ENCODE results near the gene SLC35G1.

Gene SLC35G1

GRCh38 chr10:93876381-93876780 is 17.4 kb upstream of the SLC35G1 start:
- no peak for TF ChIP-seq CTCF (IDR thresholded peaks at IDR 0.05; ENCODE audit: extremely low read depth, insufficient read depth, missing control alignments)

DNA sequence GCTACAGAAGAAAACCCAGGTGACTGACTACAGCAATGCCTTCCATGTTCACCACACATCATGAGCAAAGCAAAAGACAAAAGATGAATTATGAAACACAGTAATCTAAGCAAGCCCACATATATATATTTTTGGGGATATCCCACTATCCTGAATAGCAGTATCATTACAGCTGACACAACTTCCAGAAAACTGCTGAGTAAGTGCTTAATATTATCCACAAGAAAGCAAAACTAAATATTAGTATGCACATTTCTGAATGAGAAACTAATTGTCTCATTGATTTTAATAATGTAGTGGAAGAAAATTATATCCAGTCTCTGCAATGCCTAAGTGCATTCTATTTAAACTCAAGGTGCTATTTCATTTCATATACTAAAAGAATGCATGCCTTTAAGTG is 14.5 kb upstream of the SLC35G1 start:
- TF ChIP-seq CTCF (IDR thresholded peaks at IDR 0.05; ENCODE audit: extremely low read depth, insufficient read depth, missing control alignments) = no peak
- DNase-seq (ENCODE audit: low spot score) = no peak
- in situ Hi-C loops (cut with MboI; ENCODE audit: low pct_unique_long_range_greater_than_20kb, low sequenced_read_pairs, unreplicated experiment) = no loop called here

More at GRCh38 chr10:93876381-93876780, 17.4 kb upstream of the SLC35G1 start:
- no peak for DNase-seq (ENCODE audit: low spot score)
- in situ Hi-C loops (cut with MboI; ENCODE audit: low pct_unique_long_range_greater_than_20kb, low sequenced_read_pairs, unreplicated experiment) = no loop called here

GRCh38 chr10:93894516-93895378 is 969 bp downstream of the SLC35G1 start:
- in situ Hi-C loops (cut with MboI; ENCODE audit: low pct_unique_long_range_greater_than_20kb, low sequenced_read_pairs, unreplicated experiment) = no loop called here
- no peak for TF ChIP-seq CTCF (IDR thresholded peaks at IDR 0.05; ENCODE audit: extremely low read depth, insufficient read depth, missing control alignments)
- no peak for DNase-seq (ENCODE audit: low spot score)

DNA sequence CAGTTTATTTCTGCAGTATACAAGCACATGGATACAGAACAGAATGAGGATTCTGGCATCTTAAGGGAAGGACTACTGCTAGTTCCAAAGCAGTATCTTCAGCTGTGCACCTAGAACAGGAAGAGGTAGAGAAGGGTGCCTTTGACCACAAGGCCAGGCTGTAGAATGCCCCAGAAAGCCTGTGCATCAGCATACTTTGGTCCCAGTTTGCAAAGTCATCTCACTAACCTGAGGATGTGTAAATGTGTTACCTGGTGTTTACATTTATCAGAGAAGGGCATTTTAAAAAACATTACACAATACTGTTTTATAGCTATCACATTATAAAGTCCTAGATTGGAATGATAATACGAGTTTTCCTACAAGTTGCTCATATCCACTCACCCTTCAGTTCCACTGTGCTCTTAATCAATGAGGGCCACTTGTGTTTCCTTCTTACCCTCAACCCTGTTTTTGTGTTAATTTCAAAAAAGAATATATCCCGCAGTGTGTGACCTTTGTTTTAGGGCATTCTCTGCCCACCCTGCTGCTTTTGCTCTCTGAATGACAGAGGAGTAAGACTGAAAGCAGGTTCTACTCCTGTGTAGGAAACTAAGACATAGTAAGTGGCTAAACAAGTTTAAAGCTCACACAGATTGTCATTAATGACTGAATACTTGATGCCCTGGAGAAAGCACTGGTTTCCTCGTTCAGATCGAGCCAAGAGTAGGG is 3.4 kb downstream of the SLC35G1 start:
- in situ Hi-C loops (cut with MboI; ENCODE audit: low pct_unique_long_range_greater_than_20kb, low sequenced_read_pairs, unreplicated experiment) = no loop called here
- no peak for TF ChIP-seq CTCF (IDR thresholded peaks at IDR 0.05; ENCODE audit: extremely low read depth, insufficient read depth, missing control alignments)
- DNase-seq (ENCODE audit: low spot score) = no peak

GRCh38 chr10:93899109-93899508 is 5.3 kb downstream of the SLC35G1 start:
- TF ChIP-seq CTCF (IDR thresholded peaks at IDR 0.05; ENCODE audit: extremely low read depth, insufficient read depth, missing control alignments) = no peak
- no peak for DNase-seq (ENCODE audit: low spot score)
- in situ Hi-C loops (cut with MboI; ENCODE audit: low pct_unique_long_range_greater_than_20kb, low sequenced_read_pairs, unreplicated experiment) = no loop called here

DNA sequence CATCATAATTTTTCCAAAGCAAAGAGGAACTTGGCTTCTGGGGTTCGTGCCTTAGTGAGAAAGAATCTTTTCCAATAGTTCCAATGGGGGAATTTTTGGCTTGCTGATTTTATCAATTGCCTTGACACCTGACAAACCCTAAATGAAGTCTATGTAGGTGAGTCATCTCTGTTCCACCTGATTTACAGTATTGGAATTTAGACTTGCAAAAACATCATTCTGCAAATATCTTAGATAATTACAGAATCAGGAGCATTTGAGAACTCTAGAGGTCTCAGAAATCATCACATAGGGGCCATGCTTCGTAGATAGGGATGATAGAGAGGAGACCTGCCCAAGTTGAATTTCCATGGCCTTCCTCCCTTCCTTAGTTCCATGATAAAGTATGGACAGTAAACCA is 9.3 kb downstream of the SLC35G1 start:
- no peak for TF ChIP-seq CTCF (IDR thresholded peaks at IDR 0.05; ENCODE audit: extremely low read depth, insufficient read depth, missing control alignments)
- in situ Hi-C loops (cut with MboI; ENCODE audit: low pct_unique_long_range_greater_than_20kb, low sequenced_read_pairs, unreplicated experiment) = loop anchor here (25.0 kb wide), 1 partner anchor 409 kb away; no protein-coding TSS in a partner anchor
- DNase-seq (ENCODE audit: low spot score) = no peak

Data from GM13977 (cell line).